HepG2 (cell line): ENCODE results near the gene TYW1.
"Not testable (repeated sequence)": the region's sequence is repeated elsewhere in the genome, so short reads cannot be mapped to it uniquely, and the experiment has no call there.

Source experiments
- CTCF ChIP-seq: sonication (generic); formaldehyde crosslinking; IDR thresholded peaks from 2 replicates; pipeline ENCODE4 v1.5.0; 2020; ENCODE audit warnings: mild to moderate bottlenecking, missing genetic modification reagents, moderate library complexity
- FOXK2 ChIP-seq: fragments of 450-650 bp; IDR thresholded peaks from 2 replicates; pipeline ENCODE4 v1.6.1; 2016
- POLR2A ChIP-seq, 2 experiments: IDR thresholded peaks; 2 replicates each; pipeline ENCODE4 v1.6.1; 2011; ENCODE audit warnings: low read depth in 2 of 2, low read length in 2 of 2, mild to moderate bottlenecking in 1 of 2, moderate library complexity in 1 of 2; ENCODE audit not compliant: insufficient read depth in 1 of 2
- SOX13 ChIP-seq, 3 experiments: fragments of 450-650 bp in 1 of 3; sonication (generic) in 1 of 3; formaldehyde crosslinking in 1 of 3; IDR thresholded peaks in 2 of 3; conservative IDR thresholded peaks in 1 of 3; 2 replicates each; pipeline versions ENCODE4 v1.5.0 to v1.6.1; 2016 to 2020; ENCODE audit warnings: antibody characterized with exemption in 1 of 3, mild to moderate bottlenecking in 1 of 3, missing compliant biosample characterization in 1 of 3, missing genetic modification reagents in 1 of 3, moderate library complexity in 1 of 3
- TAF1 ChIP-seq: sonication (generic); formaldehyde crosslinking; IDR thresholded peaks from 2 replicates; pipeline ENCODE4 v1.4.0; 2020; ENCODE audit warnings: missing genetic modification reagents
- ZFP1 ChIP-seq: IDR thresholded peaks from 2 replicates; pipeline ENCODE4 v1.6.1; 2016
- ZNF282 ChIP-seq: fragments of 450-650 bp; IDR thresholded peaks from 2 replicates; pipeline ENCODE4 v1.6.1; 2018; ENCODE audit not compliant: partially characterized antibody

- TF ChIP-seq ZNF282; TAF1 (CRISPR knock-in tag); ZFP1; FOXK2; CTCF; POLR2A (IDR thresholded peaks at IDR 0.05; ENCODE audit: insufficient read depth in 1 of 2, low read depth in 2 of 2, low read length in 2 of 2); SOX13 (IDR thresholded peaks at IDR 0.05); SOX13 (CRISPR knock-in tag; conservative IDR thresholded peaks at IDR 0.05 in 1 of 2, IDR thresholded peaks at IDR 0.05 in 1 of 2): not testable (repeated sequence)
These were observed 180.1 kb downstream of the TYW1 start for GRCh38 chr7:67176730-67177129.
